Testis (tissue), 2 donors: ENCODE results near the gene KIF6.

Source experiments
- POLR2A ChIP-seq: fragments of 450-650 bp; IDR thresholded peaks from one replicate; pipeline ENCODE4 v1.6.1; 2017; ENCODE audit warnings: antibody characterized with exemption, mild to moderate bottlenecking, moderate library complexity
- TF ChIP-seq, protein P1 (sequence below), 3 experiments: fragments of 450-650 bp in 2 of 3; fragments of 200-600 bp in 1 of 3; sonication (generic) in 1 of 3; IDR thresholded peaks; one replicate each; pipeline ENCODE4 v1.5.1; 2016 to 2019; ENCODE audit warnings: antibody characterized with exemption in 3 of 3, mild to moderate bottlenecking in 2 of 3, moderate library complexity in 1 of 3

DNA sequence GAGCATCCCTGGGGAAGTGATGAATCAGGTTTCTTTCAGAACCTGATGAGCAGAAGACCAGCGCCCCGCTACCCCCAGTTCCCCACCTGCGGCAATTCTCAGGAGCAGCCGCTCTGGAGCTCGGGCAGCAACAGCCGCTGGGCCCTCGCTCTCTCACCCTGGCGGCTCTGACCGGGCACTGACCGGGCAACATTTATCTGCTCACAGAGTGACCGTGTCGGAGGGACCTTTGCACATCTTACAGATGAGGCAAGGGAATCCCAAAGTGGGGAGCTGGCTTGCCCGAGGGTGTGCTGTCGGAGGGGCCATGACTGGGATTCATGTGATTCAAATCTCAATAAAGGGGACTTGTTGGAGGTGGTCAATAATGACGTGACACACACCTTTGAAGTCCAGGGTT is 376.5 kb downstream of the KIF6 start:
- TF ChIP-seq, protein P1, sequence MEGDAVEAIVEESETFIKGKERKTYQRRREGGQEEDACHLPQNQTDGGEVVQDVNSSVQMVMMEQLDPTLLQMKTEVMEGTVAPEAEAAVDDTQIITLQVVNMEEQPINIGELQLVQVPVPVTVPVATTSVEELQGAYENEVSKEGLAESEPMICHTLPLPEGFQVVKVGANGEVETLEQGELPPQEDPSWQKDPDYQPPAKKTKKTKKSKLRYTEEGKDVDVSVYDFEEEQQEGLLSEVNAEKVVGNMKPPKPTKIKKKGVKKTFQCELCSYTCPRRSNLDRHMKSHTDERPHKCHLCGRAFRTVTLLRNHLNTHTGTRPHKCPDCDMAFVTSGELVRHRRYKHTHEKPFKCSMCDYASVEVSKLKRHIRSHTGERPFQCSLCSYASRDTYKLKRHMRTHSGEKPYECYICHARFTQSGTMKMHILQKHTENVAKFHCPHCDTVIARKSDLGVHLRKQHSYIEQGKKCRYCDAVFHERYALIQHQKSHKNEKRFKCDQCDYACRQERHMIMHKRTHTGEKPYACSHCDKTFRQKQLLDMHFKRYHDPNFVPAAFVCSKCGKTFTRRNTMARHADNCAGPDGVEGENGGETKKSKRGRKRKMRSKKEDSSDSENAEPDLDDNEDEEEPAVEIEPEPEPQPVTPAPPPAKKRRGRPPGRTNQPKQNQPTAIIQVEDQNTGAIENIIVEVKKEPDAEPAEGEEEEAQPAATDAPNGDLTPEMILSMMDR (IDR thresholded peaks at IDR 0.05) = no peak
- TF ChIP-seq POLR2A = no peak
